NCI-H2196 treated with DMSO at 0.1 percent for 48 hours (cell line): ENCODE results near the gene EPHB4.

Experiments used
- DNase-seq: peaks from one replicate; lab custom pipeline; 2025; ENCODE audit not compliant: unreplicated experiment; lab: John Stamatoyannopoulos, UW

Gene EPHB4

DNA sequence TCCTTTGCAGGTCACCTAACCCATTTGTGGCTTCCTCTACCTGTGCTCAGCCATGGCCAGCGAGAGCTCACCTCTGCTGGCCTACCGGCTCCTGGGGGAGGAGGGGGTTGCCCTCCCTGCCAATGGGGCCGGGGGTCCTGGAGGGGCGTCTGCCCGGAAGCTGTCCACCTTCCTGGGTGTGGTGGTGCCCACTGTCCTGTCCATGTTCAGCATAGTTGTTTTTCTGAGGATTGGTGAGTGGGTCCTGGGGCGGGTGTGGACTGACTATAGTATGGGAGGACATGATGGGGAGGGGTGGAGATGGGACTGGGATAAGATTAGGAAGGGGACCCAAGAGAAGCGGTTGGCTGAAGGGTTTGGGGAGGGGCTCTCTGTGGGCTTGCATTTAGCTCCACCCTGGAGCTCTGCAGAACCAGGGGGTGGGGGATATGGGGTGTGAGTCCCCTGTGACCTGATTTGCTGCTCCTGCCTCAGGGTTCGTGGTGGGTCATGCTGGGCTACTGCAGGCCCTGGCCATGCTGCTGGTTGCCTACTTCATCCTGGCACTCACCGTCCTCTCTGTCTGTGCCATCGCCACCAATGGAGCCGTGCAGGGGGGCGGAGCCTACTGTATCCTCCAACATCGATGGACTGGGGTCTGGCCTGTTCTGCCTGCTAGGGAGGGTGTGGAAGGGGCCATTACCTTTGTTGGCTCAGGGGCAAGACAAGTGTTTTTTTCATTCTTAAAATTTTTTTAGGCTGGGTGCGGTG lies 27.0 kb upstream of the EPHB4 start:
- DNase-seq, result no peak

DNA sequence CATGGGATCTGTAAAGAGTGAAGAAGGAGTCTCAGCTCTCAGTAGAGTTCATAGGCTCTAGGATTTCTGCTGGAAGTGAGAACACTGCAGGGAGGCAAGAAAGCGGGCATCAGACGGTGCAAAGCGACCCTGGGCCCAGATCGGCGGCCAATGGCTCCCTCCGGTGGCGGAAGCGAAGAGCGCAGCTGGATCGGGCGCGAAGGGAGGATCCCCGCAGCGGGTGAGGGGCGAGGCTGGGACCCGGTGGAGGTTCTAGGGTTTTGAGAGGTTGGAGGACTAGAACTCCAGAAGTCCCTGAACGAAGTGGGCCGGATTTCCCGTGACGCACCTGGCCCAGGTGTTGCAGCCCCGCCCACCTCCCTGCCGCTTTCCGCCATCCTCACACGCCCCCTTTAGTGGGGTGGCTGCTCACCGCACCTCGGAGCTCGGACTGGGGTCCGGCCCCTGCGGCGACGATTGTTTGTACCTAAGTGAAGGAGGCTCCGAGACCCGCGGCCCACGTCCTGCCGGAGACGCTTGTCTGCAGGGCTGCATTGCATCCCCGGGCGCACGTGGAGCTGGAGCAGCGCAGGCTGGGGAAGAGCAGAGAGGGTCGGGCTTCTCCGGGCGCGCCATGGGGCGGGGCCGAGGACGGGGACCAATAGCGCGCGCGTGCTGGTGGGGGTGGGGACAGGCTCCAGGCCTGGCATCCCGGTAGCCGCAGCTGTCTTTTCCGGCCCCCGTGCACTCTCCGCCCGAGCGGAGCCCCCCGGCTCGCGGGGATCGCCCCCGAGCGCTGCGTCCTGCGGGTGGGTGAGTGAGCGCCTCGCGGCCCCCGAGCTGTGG lies 24.9 kb upstream of the EPHB4 start, which contains the start of gene SLC12A9:
Gene SLC12A9 (plus strand): TSS at position 666 of the 825 bp plus-strand sequence. CDS start 1,485 bp downstream, outside the sequence.
- peak; percentile 76 for DNase-seq

DNA sequence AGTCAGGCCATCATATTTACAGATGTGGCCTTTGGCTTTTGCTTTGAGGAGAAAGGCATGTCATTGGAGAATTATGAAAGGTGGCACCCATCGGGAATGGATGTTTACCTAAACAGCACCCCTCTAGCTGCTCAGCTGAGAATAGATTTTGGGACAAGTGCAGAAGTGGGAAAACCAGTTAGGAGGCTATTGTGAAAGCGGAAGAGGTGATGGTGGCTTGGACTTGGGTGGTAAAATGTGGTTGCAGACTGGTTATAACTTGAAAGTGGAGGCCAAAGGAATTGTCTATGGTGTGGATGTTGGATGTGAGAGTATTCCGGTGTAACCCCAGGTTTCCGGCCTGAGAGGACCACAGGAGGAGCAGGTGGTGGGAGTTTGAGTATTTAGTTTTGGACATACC lies 20.0 kb upstream of the EPHB4 start:
- no peak for DNase-seq

DNA sequence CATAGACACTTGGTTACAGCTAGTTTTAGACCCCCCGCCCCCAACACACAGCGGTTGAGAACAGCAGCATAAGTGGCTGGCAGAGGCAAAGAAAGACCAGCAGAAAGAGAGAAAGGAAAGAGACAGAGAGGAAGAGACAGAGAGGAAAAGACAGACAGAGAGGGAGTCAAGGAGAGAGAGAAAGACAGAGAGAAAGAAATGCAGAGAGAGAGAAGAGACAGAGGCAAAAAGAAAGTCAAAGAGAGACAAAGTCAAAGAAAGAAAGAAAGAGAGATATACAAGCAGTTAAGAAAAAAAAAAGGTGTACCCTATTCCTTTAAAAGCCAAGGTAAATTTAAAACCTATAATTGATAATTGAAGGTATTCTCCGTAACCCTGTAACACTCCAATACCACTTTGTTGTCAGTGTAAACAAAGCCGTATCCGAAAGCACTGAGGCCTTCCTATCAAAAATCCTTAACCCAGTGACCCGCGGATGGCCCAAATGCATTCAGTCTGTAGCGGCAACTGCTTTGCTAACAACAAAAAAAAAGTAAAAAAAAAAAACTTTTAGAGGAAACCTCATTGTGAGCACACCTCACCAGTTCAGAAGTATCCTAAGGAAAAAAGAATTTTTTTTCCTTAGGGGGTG lies 13.3 kb upstream of the EPHB4 start:
- DNase-seq, result no peak

DNA sequence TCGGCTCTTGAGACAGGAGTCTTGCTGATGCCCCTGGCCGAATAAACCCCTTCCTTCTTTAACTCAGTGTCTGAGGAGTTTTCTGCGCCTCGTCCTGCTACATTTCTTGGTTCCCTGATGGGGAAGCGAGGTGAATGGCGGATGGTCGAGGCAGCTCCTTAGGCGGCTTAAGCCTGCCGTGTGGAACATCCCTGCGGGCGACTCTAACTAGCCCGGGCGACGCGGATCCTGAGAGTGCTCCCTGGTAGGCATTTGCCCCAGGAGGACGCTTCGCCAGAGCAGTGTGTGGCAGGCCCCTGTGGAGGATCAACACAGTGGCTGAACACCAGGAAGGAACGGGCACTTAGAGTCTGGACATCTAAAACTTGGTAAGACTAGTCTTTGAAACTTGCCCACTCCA lies 12.0 kb upstream of the EPHB4 start:
- DNase-seq, result no peak

DNA sequence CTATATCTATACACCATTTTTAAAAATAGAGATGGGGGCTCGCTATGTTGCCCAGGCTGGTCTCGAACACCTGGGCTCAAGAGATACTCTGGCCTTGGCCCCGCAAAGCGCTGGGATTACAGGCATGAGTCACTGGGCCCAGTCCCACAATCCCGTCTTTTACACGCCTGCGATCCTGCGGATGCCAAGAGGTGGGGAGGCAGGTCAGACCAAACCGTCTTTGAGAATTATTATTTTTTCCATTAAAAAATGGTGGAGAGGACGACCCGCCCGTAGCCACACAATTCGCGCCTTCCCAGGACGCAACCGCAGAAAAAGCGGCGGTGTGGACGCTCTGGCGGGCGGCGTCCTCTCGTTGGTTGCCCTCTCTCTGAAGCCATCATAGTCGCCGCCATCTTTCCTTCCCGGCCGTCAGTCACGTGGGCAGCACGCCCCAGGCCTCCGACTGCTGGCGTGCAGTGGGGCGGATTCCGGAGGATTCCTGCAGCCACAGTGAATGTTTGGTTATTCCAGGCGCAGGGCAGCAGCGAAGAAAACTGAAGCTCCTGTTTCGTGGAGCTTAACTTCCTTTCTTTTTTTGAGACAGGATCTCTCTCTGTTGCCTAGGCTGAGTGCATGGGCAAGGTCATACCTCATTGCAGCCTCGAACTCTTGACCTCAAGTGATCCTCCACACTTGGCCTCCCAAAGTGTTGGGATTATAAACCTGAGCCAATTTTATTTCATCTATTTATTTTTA lies 9.9 kb upstream of the EPHB4 start:
- DNase-seq, result peak; percentile 88

DNA sequence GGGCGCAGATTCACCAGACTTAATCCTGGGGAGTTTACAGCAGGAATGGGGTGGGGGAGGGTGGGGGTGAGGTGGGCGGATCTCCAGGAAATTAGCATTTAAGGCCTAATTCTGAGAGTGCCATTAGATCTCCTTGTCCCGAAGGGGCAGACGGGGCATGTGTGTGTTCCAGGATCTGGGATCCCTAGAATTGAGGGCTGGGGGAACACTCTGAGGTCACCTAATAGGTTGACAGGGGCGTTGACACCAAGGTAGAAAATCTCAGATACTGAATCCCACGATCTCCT lies 9.4 kb upstream of the EPHB4 start:
- DNase-seq, result no peak

DNA sequence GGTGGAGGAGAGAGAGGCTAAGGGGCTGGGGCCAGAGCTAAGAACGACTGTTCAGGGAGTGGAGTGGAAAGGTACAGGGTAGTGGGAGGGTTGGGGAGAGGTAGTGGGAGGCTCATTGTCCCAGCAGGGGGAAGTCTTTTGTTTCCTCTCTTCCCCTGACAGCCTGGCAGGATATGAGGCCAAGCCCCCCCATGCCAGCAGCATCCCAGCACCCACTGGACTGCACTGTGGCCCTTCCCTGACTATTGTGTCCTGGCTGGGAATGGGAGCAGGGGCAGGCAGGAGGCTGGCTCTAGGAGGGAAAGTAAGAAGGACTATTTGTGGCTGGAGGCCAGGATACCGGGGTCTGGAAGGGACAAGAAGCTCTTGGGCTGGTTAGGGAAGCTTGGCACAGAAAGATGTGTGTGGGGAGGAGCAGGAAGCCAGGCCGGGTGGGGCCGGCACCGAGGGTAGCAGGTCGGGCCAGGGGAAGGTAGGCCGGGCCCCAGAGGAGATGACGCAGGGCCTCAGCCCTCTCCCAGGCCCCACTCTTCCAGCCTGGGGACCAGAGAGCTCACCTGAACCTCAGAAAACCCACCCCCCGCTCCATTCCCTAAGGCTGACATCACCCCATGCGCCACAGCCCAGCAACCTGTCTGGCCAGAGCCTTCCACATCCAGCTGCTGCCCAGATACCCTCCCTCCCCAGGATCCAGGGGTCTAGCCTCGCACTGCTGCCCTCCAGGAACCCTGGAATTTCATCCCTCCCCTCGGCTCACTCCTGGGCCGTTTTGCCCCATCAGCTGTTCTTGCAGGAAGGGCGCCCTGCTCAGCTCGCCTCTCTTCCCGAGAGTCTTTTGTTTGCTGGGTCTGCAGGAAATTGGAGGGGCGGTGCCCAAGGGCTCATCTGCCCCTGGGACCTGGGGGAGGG lies 8.8 kb upstream of the EPHB4 start:
- DNase-seq, result peak; percentile 17

DNA sequence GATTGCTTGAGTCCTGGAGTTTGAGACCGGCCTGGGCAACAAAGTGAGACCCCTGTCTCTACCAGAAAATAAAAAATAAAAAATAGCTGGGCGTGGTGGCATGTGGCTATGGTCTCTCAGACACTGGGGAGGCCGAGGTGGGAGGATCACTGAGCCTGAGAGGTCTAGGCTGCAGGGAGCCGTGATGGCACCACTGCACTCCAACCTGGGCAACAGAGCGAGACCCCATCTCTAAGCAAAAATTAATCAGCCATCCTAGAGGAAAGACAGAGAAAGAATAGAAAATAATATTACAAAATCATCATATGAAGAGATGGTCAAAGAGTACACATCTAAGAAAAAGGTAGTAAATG lies 4.9 kb upstream of the EPHB4 start:
- DNase-seq, result no peak

DNA sequence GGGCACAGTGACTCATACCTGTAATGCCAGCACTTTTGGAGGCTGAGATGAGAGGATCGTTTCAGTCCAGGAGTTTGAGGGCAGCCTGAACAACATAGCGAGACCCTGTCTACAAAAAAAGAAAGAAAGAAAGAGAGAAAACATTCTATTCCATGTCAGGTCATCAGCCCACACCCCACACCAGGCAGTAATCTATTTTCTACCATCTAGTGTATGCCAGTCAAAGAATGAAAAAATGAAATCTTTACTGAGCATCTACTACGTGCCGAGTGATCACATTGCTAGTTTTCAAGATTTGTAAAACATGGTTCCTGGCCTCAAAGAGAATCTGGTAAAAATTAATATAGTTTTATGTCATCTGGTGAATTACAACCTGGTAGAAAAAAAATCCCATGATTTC lies 3.1 kb upstream of the EPHB4 start:
- DNase-seq, result no peak

DNA sequence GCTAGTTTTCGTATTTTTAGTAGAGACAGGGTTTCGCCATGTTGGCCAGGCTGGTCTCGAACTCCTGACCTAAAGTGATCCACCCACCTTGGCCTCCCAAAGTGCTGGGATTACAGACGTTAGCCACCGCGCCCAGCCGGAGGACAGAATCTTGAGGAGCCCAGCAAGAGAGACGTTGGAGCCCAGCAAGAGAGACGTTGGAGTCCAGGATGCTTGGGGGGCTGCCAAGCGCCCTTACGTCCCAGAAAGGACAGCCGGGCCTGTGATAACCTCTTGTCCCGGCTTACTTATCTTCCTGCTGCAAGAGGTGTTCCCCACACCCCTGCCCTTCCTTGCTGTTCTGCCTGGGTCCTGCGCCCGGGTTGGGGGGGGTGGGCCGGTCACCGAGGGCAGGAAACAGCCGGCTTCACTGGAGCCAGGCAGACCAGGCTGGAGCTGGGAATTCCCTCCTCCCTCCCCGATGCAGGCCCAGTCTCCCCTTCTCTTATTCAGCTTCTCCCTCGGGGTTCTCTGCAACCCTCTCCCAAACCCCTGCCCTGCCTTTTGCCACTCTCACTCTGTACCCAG lies 1.9 kb upstream of the EPHB4 start:
- DNase-seq, result no peak

DNA sequence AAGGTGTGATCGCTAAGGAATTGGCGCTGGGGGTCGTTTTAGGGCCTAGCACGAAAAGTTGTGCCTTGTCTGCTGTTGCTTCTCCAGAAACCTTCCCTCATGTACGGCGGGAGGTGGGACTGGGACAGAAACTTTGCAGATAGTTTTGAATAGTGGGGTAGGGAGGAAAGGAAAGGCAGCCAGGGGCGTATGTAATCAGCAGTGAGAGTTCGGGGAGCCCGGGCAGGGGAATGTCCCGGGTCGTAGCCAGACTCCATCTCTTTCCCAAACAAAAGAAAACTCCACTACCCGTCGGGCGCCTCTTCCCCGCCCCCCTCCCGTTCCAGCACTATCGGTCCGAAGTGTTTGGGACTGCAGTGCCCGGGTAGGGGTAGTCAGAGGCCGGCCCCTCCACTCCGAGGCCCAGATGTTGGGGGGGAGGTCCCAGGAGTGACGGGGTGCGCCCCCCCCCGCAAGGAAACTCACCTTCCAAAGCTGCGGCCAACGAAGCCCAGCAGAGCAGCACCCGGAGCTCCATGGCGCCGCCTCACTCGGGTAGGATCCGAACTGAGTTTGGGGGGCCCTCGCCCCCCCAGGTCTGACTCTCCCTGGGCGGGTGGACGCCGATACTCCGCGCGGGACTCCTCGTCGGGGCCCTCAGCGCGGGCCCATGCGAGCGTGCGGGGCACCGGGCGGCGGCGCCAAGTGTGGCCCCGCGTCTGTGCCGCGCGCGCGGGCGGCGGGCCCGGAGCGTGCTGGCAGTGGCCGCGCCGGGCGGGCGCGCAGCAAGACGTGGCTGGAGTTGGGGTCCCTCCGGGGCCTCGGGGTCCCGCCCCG lies 601 bp downstream of the EPHB4 start:
- no peak for DNase-seq

DNA sequence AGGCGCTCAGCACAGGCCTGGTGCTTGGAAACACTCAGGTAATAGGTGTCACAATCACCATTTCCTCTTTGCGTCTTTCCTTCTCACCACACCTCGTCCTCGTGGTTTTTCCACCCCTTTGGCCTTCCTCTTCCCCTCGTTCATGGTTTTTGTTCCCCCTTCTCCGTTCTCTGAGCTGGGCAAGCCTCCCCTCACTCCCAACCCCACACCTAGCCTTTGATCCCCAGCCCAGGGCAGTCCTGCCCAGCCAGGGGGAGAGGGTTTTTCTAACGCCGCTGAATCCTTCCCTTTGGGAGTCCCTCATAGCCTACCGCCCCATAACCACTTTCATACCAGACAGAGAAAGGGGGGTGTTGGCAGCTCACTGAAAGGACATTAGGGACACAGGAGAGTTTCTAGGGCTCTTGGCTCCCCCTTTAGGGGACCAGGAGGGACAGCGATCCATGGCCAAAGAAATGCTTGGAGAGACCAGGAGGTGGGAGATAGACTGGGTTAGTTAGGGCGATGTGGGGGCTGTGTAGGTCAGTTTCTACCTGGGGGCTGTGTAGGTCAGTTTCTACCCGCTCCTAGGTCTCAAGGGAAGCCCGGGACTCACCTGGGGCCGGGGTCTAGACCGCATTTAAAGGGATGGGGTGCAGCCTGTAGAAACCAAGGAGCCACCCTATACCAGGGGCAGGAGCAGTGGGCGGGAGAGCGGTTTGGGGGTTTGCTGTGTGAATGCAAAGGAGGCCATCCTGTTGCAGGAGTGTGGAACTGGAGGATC lies 1.4 kb downstream of the EPHB4 start:
- DNase-seq, result peak; percentile 29

DNA sequence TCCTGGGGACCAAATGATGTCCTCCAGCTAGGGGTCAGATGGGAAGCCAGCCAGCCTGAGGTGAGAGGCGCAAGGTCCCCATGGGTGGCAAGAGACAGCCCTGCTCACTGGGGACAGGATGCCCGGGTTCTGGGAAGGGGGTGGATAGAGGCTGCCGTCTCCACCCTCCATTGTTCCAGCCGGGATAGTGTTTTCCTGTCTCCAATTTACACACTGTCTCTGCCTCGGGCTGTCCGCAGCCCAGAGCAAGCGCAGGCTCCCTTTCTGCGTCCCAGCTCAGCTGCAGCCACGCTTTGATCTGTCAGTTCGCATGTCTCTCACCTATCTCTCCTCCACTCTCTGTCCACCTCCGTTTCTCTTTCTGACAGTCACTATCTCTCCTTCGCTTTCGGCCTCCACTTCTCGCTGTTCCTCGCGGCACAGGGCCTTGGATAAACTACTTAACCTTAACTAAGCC lies 2.1 kb downstream of the EPHB4 start:
- no peak for DNase-seq

DNA sequence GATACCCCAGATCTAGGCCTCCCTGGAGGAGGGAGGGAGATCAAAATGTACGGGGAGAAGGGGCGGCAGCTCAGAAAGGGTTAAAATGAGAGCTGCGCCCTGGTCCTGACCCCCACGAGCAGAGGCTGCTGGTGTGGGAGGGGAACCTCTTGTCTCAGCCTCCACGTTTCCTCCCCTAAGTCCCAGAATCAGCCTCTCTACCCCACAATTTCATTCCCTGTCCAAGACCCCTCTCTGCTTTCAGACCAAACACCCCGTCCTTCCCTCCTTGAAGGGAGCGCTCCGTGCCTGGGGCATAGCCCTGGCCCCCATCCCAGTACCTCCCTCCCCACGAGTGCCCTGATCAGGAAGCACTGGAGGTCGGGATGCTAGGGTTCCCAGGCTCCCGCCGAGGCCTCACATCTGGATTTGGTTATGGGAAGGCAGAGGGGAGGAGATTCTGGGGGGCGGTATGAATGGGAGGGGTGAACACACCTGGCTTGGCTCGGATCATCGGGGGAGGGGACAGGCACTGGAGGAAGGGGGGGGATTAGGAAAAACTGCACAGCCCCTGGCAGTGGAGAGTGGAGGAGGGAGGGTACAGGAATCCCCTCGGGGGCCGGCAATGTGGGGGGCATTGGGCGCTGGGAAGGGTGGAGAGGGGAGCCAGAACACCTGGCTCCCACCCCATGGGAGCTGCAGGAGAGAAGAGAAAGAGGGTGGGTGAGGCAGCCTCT lies 2.7 kb downstream of the EPHB4 start:
- DNase-seq, result no peak

DNA sequence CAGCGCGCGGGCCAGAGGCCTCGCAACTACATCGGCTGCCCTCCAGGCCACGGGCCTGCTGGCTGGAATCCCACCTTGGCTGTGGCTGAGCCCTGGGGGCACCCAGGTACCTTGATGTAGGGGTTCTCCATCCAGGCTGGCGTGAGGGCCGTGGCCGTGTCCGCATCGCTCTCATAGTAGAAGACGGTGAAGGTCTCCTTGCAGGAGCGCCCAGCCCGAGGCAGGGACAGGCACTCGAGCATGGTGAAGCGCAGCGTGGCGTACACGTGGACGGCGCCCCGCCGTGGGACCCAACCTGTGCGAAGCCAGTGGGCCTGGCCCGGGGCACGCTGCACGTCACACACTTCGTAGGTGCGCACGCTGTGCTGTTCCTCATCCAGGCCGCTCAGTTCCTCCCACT lies 3.8 kb downstream of the EPHB4 start:
- no peak for DNase-seq

DNA sequence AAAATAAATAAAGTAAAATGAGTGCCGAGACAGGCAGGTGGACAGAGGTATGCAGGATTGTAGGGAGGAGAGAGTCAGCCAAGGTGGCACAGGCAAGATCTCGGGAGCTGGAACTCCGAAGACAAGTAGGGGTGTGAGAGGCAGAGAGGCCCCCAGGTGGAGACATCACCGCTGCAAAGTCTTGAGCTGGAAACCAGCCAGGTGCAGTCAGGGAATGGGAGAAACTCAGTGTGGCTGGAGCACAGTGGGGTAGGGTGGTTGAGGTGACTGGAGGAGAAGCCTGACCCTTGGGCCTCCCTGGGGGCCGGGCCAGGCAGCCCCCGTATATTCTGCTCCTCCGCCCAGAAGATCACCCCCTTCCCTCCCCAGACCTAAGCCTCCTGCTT lies 4.2 kb downstream of the EPHB4 start:
- DNase-seq, result no peak
